ENCODE data around the gene EFCAB5. TPM values are rescaled to one million over a fixed set of nuclear protein-coding genes. Genes with fewer than 3 reads are reported as not detected.

The EFCAB5 gene
- total and polyA plus RNA-seq, 2 of the 13 experiments (the other 11 are each of a cell fraction or from before 2014, with no cell fraction given): 0.15 TPM; not detected in 1

DNA sequence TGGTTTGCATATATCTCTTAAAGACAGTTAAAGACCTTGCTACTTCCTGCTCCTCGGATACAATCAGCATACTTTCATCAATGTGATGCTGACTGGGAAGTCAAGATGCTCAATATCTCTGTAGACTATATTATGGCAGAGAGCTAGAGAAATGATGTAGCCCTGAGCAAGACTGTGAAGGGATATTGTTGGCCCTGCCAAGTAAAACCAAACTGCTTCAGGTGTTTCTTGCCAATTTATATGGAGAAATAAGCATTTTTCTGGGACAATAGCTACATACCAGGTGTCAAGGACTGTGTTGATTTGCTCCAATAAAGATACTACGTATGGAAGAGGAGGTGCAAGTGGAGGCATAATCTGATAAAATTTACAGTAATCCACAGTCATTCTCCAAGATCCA is 4.7 kb upstream of the EFCAB5 start:
- Histone ChIP-seq H3K36me3 (replicated peaks in 1 of 2; ENCODE audit: control insufficient read depth in 1 of 2, insufficient read depth in 2 of 2, low read length in 2 of 2) (no peaks in the 10 kb centered on the region), H3K27ac (ENCODE audit: extremely low read length, insufficient read depth, low read length) (no peak overlapping the region), H3K27me3 (ENCODE audit: control insufficient read depth in 1 of 2, insufficient read depth in 2 of 2, low read length in 2 of 2) (0 out of 5 replicates have a peak, but pooled peaks cover 0 to 2% of the 10 kb centered on the region in 2 experiments), H3K9ac (ENCODE audit: insufficient read depth, low read depth, low read length) (no peak overlapping the region), H3K4me1 (ENCODE audit: insufficient read depth, low read length) (peaks cover 15% of the 10 kb centered on the region), H4K20me1 (ENCODE audit: insufficient read depth, low read length) (no peaks in the 10 kb centered on the region), H2AFZ (ENCODE audit: low read length) (no peak overlapping the region), H3K9me3 (ENCODE audit: low read length) (no peaks in the 10 kb centered on the region), H3K4me2 (ENCODE audit: low read depth, low read length) (no peak overlapping the region), H3K4me3 (replicated peaks in 1 of 3; ENCODE audit: insufficient read depth in 1 of 3, low read depth in 2 of 3, low read length in 3 of 3) (no peak overlapping the region), H3K79me2 (ENCODE audit: insufficient read depth, low read length) (no peaks in the 10 kb centered on the region)
- TF ChIP-seq GATA4 (IDR thresholded peaks at IDR 0.05; ENCODE audit: borderline replicate concordance, low read depth): no peak
- no peak for TF ChIP-seq MAF1 (CRISPR knock-in tag; IDR thresholded peaks at IDR 0.05; ENCODE audit: borderline replicate concordance)
- TF ChIP-seq ARID4A (CRISPR knock-in tag; IDR thresholded peaks at IDR 0.05; ENCODE audit: borderline replicate concordance): no peak
- TF ChIP-seq POLR2AphosphoS2 (IDR thresholded peaks at IDR 0.05; ENCODE audit: low read depth, low read length): no peak
- no peak for TF ChIP-seq SMYD3 (CRISPR knock-in tag; IDR thresholded peaks at IDR 0.05)
- DNase-seq (ENCODE audit: low spot score) (no peak), ATAC-seq (no peak), FAIRE-seq (no peak)
- in situ Hi-C loops (cut with HindIII; ENCODE audit: extremely low pct_ligation_motif_present, low pct_unique_long_range_greater_than_20kb) (loop anchor here (10.0 kb wide), 1 partner anchor 302 kb away; no protein-coding TSS in a partner anchor), intact Hi-C loops (cut with micrococcal nuclease; ENCODE audit: unreplicated experiment) (loop anchor here (10.0 kb wide), 1 partner anchor 158 kb away; no protein-coding TSS in a partner anchor)
- POLR2A ChIA-PET: no interaction called here
- CTCF ChIA-PET (ENCODE audit: low intra/inter-chr PET ratio, low total read pairs): no interaction called here
- 33% methylated on average over 2 of the region's 2 CpGs for WGBS (ENCODE audit: low lambda C conversion rate)
- BruUV-seq (replicated peaks): no TSS peak
